Loucy (cell line): Measurements from ENCODE around the gene ATP2A2.

Source experiments
- CTCF ChIP-seq: fragments of 200-600 bp; sonication (generic); conservative IDR thresholded peaks from 2 replicates; pipeline ENCODE4 v1.5.1; 2014; ENCODE audit warnings: mild to moderate bottlenecking, antibody characterized with exemption, low read length
- EZH2phosphoT487 ChIP-seq: fragments of 200-600 bp; IDR thresholded peaks from 2 replicates; pipeline ENCODE4 v1.6.1; 2018; ENCODE audit warnings: antibody characterized with exemption, mild to moderate bottlenecking, moderate library complexity, borderline replicate concordance

GRCh38 chr12:110246636-110247339 lies 34.3 kb upstream of the ATP2A2 start:
- no peak for TF ChIP-seq CTCF
- TF ChIP-seq EZH2phosphoT487 = no peak
